GM18505 (cell line): ENCODE measurements around the gene CALCR.

ENCODE experiments used
- ATAC-seq: cut with Tn5 transposase; IDR thresholded peaks from one replicate; pipeline ENCODE4 v1.9.1; 2021; ENCODE audit not compliant: unreplicated experiment
- POLR2A ChIP-seq: IDR thresholded peaks from 4 replicates; pipeline ENCODE4 v1.6.1; 2011; ENCODE audit warnings: borderline replicate concordance; ENCODE audit not compliant: insufficient read depth, insufficient read length; ENCODE audit errors: extremely low read depth

The CALCR gene

GRCh38 chr7:93578762-93579161 lies 4.2 kb upstream of the CALCR start:
- no peak for TF ChIP-seq POLR2A
- no peak for ATAC-seq

- TF ChIP-seq POLR2A, result no peak
- no peak for ATAC-seq
These were observed 1.3 kb upstream of the CALCR start for GRCh38 chr7:93575555-93576399.

- no peak for ATAC-seq
- no peak for TF ChIP-seq POLR2A
These were observed 267 bp downstream of the CALCR start for GRCh38 chr7:93574269-93574645.

GRCh38 chr7:93569189-93569588 lies 5.3 kb downstream of the CALCR start:
- TF ChIP-seq POLR2A, result no peak
- no peak for ATAC-seq

GRCh38 chr7:93566876-93567275 lies 7.6 kb downstream of the CALCR start:
- ATAC-seq, result no peak
- TF ChIP-seq POLR2A, result no peak

GRCh38 chr7:93563584-93563983 lies 10.9 kb downstream of the CALCR start:
- no peak for TF ChIP-seq POLR2A
- no peak for ATAC-seq

- ATAC-seq, result no peak
- no peak for TF ChIP-seq POLR2A
These were observed 11.6 kb downstream of the CALCR start for GRCh38 chr7:93562936-93563335.

- ATAC-seq, result no peak
- no peak for TF ChIP-seq POLR2A
These were observed 12.4 kb downstream of the CALCR start for GRCh38 chr7:93562106-93562505.

- no peak for ATAC-seq
- TF ChIP-seq POLR2A, result no peak
These were observed 14.7 kb downstream of the CALCR start for GRCh38 chr7:93559639-93560491.

GRCh38 chr7:93558705-93559614 lies 15.6 kb downstream of the CALCR start:
- ATAC-seq, result no peak
- TF ChIP-seq POLR2A, result no peak

GRCh38 chr7:93551931-93552330 lies 22.6 kb downstream of the CALCR start:
- TF ChIP-seq POLR2A, result no peak
- ATAC-seq, result no peak

- ATAC-seq, result no peak
- no peak for TF ChIP-seq POLR2A
These were observed 23.2 kb downstream of the CALCR start for GRCh38 chr7:93551063-93551895.
